GM23248 (cell line): ENCODE results near the gene PEX16.

Experiments
- EZH2 ChIP-seq: fragments of 200-600 bp; sonication (generic); IDR thresholded peaks from 2 replicates; pipeline ENCODE4 v1.6.1; 2018; ENCODE audit warnings: antibody characterized with exemption, mild to moderate bottlenecking; ENCODE audit not compliant: insufficient read depth, poor library complexity, severe bottlenecking
- EZH2phosphoT487 ChIP-seq: fragments of 200-600 bp; sonication (generic); IDR thresholded peaks from 2 replicates; pipeline ENCODE4 v1.6.1; 2018; ENCODE audit warnings: antibody characterized with exemption, moderate library complexity, mild to moderate bottlenecking, low read depth; ENCODE audit not compliant: insufficient read depth

- TF ChIP-seq EZH2 (no peak), EZH2phosphoT487 (no peak)
Observed at GRCh38 chr11:45880772-45881570, 36.7 kb downstream of the PEX16 start.
